SH-SY5Y (cell line): ENCODE measurements around the gene RENBP.

Experiments used
- GATA2 ChIP-seq: IDR thresholded peaks from 2 replicates; pipeline ENCODE4 v1.6.1; 2011; ENCODE audit warnings: mild to moderate bottlenecking, low read depth, low read length
- GATA3 ChIP-seq: IDR thresholded peaks from 2 replicates; pipeline ENCODE4 v1.6.1; 2011; ENCODE audit warnings: low read depth, mild to moderate bottlenecking, low read length, moderate library complexity

- TF ChIP-seq GATA2 (no peak), GATA3 (no peak)
Measured at GRCh38 chrX:153920546-153920945, 23.9 kb downstream of the RENBP start.
